ENCODE measurements around the gene AKT2. TPM values are rescaled to one million over a fixed set of nuclear protein-coding genes. Genes with fewer than 3 reads are reported as not detected.

AKT2 gene
- total and polyA plus RNA-seq, 10 of the 15 experiments (the other 5 are each of a cell fraction or from before 2014, with no cell fraction given): 1.0 to 185 (median 71.5) TPM

- H4K20me1 ChIP-seq (ENCODE audit: control insufficient read depth, insufficient read depth): no peaks in the 10 kb centered on the region
- no TSS peak for BruUV-seq (replicated peaks)
- RAD21 ChIA-PET (ENCODE audit: unreplicated experiment): no interaction called here
- H3K9me3 ChIP-seq (replicated peaks; ENCODE audit: control insufficient read depth, insufficient read depth, low read length): no peaks in the 10 kb centered on the region
- no peaks in the 10 kb centered on the region for H3K4me1 ChIP-seq (ENCODE audit: control insufficient read depth, insufficient read depth, low read length)
- no peaks in the 10 kb centered on the region for H3K79me2 ChIP-seq (ENCODE audit: control insufficient read depth, insufficient read depth, low read length)
- CTCF ChIA-PET: no interaction called here
- SMC1A ChIA-PET (ENCODE audit: uncharacterized antibody, unreplicated experiment): no interaction called here
- no peak for DNase-seq (ENCODE audit: low read depth, low spot score)
- no peak overlapping the region for H2AFZ ChIP-seq (ENCODE audit: control insufficient read depth, low read depth, low read length)
- TF ChIP-seq ZNF207 (IDR thresholded peaks at IDR 0.05; ENCODE audit: borderline replicate concordance) (no peak), ZBED1 (IDR thresholded peaks at IDR 0.05; ENCODE audit: borderline replicate concordance) (no peak), NFXL1 (IDR thresholded peaks at IDR 0.05; ENCODE audit: borderline replicate concordance) (no peak), IRF5 (IDR thresholded peaks at IDR 0.05; ENCODE audit: borderline replicate concordance) (no peak), NR2F1 (conservative IDR thresholded peaks at IDR 0.05) (no peak), TCF7 (IDR thresholded peaks at IDR 0.05; ENCODE audit: borderline replicate concordance) (no peak), TAF1 (IDR thresholded peaks at IDR 0.05; ENCODE audit: borderline replicate concordance, low read depth, low read length) (no peak), IRF3 (IDR thresholded peaks at IDR 0.05) (no peak), EP300 (IDR thresholded peaks at IDR 0.05; ENCODE audit: borderline replicate concordance in 1 of 2, control insufficient read depth in 1 of 2, low read depth in 2 of 2, low read length in 2 of 2) (no peak), SIX5 (IDR thresholded peaks at IDR 0.05; ENCODE audit: low read depth, low read length, severe bottlenecking) (no peak), MTA3 (IDR thresholded peaks at IDR 0.05; ENCODE audit: borderline replicate concordance, low read length) (no peak), EED (IDR thresholded peaks at IDR 0.05; ENCODE audit: low read depth) (no peak), RFX5 (IDR thresholded peaks at IDR 0.05; ENCODE audit: low read depth, low read length) (no peak), SUZ12 (IDR thresholded peaks at IDR 0.05; ENCODE audit: unreplicated experiment) (no peak), MAX (IDR thresholded peaks at IDR 0.05; ENCODE audit: low read depth, low read length) (no peak), SREBF1 (IDR thresholded peaks at IDR 0.05; ENCODE audit: low read length) (no peak)
- in situ Hi-C loops (cut with MboI): no loop called here
- peaks cover 27 to 45% of the 10 kb centered on the region in 2 experiments; a peak in 3 of 4 replicates for H3K36me3 ChIP-seq (ENCODE audit: control insufficient read depth in 2 of 2, insufficient read depth in 2 of 2, low read length in 1 of 2)
- 84% methylated on average over 12 of the region's 12 CpGs for WGBS (ENCODE audit: insufficient coverage, insufficient replicate concordance, low lambda C conversion rate, missing lambda C conversion rate)
- H3K4me2 ChIP-seq (ENCODE audit: control insufficient read depth, insufficient read depth): no peak overlapping the region
- FAIRE-seq: no peak
- POLR2A ChIA-PET: no interaction called here
- intact Hi-C loops (cut with micrococcal nuclease; ENCODE audit: unreplicated experiment): no loop called here
- ATAC-seq: no peak
- H3K9ac ChIP-seq (ENCODE audit: control insufficient read depth, insufficient read depth, low read length): no peak overlapping the region
- no peak overlapping the region for H3K27ac ChIP-seq (ENCODE audit: control insufficient read depth, insufficient read depth)
- H3K27me3 ChIP-seq (replicated peaks in 1 of 2; ENCODE audit: control insufficient read depth in 2 of 2, insufficient read depth in 2 of 2, low read length in 1 of 2): no peaks in the 10 kb centered on the region
- no peak overlapping the region for H3K4me3 ChIP-seq
These were observed 45.5 kb downstream of the AKT2 start for GRCh38 chr19:40239415-40240226.

All from GM12878 (cell line).